ENCODE data around the gene IL24. TPM values are rescaled to one million over a fixed set of nuclear protein-coding genes. Genes with fewer than 3 reads are reported as not detected.
"Not testable (repeated sequence)": the region's sequence is repeated elsewhere in the genome, so short reads cannot be mapped to it uniquely, and the experiment has no call there.

Gene IL24
- not detected in 2 replicates for total RNA-seq (2014; rRNA removed; shearing (Covaris generic))

GRCh38 chr1:206897175-206897574, at the start of gene IL24:
IL24 (plus strand) TSS chr1:206897443; CDS start chr1:206897833, 390 bp downstream.
- no peak for DNase-seq (ENCODE audit: low spot score)

DNA sequence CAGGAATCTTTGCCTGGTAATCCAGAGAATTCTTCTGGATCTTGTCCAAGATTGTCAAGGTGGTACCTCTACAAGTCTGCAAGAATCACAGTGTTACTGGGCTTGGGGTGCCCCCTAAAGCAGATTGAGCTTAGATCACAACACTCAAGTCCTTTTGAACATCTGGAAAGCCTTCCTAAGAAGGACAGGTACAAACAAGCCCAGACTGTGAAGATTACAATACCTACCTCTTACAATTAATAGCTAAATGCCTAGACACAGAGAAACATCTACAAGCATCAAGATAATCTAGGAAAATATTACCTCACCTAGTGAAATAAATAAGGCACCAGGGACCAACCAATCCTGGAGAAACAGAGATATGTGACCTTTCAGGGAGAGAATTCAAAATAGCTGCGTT, 49.3 kb upstream of the IL24 start:
- no peak for DNase-seq (ENCODE audit: low spot score)

DNA sequence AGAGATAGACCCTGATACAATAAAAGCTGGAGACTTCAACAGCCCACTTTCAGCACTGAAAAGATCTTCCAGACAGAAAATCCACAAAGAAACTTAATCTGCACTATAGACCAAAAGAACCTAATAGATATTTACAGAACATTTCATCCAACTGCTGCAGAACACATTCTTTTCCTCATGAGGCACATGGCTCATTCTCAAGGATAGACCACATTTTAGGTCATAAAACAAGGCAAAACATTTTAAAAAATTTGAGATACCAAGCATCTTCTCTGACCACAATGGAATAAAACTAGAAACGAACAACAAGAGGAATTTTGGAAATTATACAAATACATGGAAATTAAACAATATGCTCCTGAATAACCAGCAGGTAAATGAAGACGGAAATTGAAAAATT, 46.8 kb upstream of the IL24 start:
- DNase-seq (ENCODE audit: low spot score), result no peak

GRCh38 chr1:206851341-206852010, 45.8 kb upstream of the IL24 start:
- DNase-seq (ENCODE audit: low spot score), result no peak

DNA sequence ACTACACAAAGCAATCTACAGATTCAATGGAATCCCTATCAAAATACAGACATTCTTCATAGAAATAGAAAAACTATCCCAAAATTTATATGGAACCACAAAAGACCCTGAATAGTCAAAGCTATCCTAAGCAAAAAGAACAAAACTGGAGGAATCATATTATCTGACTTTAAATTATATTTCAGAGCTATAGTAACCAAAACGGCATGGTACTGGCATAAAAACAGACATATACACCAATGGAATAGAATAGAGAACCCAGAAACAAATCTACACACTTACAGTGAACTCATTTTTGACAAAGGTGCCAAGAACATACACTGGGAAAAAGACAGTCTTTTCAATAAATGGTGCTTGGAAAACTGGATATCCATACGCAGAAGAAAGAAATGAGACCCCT, 44.6 kb upstream of the IL24 start:
- DNase-seq (ENCODE audit: low spot score), result not testable (repeated sequence)

DNA sequence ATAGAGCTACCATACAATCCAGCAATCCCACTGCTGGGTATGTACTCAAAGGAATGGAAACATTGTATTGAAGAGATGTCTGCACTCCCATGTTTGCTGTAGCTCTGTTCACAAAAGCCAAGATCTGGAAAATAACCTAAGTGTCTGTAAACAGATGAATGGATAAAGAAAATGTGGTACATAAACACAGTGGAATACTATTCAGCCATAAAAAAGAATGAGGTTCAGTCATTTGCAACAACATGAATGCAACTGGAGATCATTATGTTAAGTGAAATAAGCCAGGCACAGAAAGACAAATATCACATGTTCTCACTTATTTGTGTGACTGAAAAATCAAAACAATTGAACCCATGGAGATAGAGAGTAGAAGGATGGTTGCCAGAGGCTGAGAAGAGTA, 43.5 kb upstream of the IL24 start:
- DNase-seq (ENCODE audit: low spot score), result not testable (repeated sequence)

DNA sequence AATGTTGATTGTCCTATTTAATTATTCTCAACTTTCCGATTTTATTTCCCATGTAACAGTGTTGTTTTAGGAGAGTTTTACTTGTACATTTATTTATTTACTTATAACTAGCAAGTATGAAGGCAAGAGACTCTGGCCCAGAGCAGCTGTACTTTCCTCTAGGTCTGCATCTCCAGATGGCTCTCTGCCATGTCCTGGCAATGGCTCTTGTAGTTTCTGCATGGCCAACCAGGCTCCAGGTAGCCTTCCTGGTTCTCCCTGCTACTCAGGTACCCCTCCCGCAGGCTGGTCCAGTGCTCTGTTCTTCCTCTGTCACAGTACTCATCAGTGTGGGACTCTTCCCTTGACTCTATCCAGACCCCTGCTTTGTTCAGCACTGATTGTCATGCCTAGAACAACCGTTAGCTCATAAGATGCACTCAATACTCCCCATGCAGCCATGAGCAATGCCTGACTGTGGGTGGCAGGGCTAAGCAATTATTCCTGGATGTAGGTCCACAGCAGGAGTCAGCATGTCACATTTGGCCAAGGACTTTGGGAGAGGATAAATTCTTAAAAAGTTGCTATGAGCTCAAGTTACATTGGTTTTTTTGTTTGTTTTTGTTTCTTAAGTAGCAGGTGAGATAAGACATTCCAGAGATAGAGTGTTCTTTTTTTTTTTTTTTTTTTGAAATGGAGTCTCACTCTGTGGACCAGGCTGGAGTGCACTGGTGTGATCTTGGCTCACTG, 42.7 kb upstream of the IL24 start:
- no peak for DNase-seq (ENCODE audit: low spot score)

DNA sequence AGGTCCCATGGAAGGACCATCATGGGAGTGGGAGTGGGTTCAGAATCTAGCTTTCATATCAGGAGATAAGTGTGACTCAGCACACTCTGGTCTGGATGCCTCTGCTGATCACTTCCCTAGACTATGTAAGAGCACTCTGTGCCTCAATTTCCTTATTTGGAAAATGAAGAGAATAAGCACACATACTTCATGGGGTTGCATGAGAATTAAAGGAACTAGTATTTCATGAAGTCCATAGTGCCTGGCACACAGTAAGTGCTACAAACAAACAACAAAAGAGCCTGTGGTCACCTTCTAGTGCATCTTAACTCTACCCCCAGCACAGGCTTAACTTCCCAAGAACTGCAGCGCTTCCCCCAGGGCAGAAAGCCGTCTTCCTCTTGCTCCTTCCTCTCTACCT, 41.4 kb upstream of the IL24 start:
- DNase-seq (ENCODE audit: low spot score), result no peak

- DNase-seq (ENCODE audit: low spot score), result peak; percentile 26
These were observed 40.4 kb upstream of the IL24 start for GRCh38 chr1:206856674-206857464.

- no peak for DNase-seq (ENCODE audit: low spot score)
These were observed 38.1 kb upstream of the IL24 start for GRCh38 chr1:206859082-206859521.

- DNase-seq (ENCODE audit: low spot score), result no peak
These were observed 37.1 kb upstream of the IL24 start for GRCh38 chr1:206860165-206860564.

- DNase-seq (ENCODE audit: low spot score), result no peak
These were observed 34.0 kb upstream of the IL24 start for GRCh38 chr1:206863266-206863665.

GRCh38 chr1:206864939-206865671, 32.1 kb upstream of the IL24 start, which contains the start of gene IL20:
IL20 (plus strand) TSS chr1:206865623; CDS start chr1:206865853, 230 bp downstream.
- DNase-seq (ENCODE audit: low spot score), result peak; percentile 83

GRCh38 chr1:206866062-206866461, 31.2 kb upstream of the IL24 start:
- DNase-seq (ENCODE audit: low spot score), result no peak

GRCh38 chr1:206867239-206867638, 30.0 kb upstream of the IL24 start:
- no peak for DNase-seq (ENCODE audit: low spot score)

DNA sequence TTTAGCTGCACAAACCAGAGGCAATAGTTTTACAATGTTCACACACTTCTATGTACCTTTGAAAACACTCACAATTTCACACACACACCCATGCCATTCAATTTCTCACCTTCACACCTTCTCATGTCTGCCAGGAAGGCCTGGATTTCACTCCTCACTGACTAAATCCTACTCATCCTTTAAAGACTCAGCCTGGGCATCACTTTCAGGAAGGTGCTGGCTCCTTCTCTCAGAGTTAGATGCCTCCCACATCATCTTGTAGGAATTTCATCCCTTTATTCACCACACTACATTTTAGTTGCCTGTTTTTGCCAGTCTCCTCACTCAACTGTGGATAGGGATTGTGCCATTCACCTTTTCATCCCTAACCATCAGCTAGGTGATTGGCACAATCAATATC, 29.5 kb upstream of the IL24 start:
- DNase-seq (ENCODE audit: low spot score), result no peak

- no peak for DNase-seq (ENCODE audit: low spot score)
These were observed 29.0 kb upstream of the IL24 start for GRCh38 chr1:206868264-206868663.

DNA sequence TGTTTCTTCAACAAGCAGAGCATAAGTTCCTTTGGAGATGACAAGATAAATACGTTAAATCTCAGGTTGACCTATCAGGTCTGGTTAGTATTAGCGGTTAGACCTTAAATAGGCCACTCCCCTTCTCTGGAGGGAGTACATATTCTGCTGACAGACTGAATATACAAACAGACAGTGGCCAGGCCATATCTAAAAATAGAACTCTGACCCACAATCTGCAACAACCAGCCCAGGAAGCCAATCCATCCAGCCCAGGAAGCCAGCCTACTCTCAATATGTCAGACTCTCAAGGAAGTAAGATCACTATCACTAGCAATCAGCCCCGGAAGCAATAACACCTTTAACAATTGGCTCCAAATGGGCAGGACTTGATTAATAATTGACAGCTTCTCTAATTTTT, 25.1 kb upstream of the IL24 start:
- no peak for DNase-seq (ENCODE audit: low spot score)

GRCh38 chr1:206873603-206874188, 23.5 kb upstream of the IL24 start:
- no peak for DNase-seq (ENCODE audit: low spot score)

DNA sequence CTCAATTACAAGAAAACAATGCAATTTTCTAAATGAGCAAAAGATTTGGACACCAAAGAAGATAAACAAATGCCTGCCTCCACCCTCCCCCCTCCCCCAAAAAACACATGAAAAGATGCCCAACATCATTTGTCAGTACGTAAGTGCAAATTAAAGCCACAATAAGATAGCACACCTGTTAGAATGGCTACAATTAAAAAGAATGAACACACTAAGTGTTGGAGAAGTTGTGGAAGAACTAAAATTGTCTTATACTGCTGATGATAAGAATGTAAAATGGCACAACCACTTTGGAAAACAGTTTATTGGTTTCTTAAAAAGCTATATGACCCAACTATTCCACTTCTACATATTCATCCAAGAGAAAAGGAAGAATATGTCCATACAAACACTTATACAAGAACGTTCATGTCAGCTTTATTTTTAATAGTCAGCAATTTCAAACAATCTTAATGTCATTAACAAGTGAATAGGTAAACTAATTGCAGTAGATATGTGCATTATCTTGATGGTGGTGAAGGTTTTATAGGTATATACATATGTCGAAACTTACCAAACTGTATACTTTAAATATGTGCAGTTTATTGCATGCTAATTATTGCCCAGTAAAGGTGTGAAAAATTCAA, 21.4 kb upstream of the IL24 start:
- no peak for DNase-seq (ENCODE audit: low spot score)

- no peak for DNase-seq (ENCODE audit: low spot score)
These were observed 18.8 kb upstream of the IL24 start for GRCh38 chr1:206878456-206878855.

All from HT-29 (cell line).